Measurements from ENCODE around the gene ASF1B. TPM values are rescaled to one million over a fixed set of nuclear protein-coding genes. Genes with fewer than 3 reads are reported as not detected.
"Not testable (repeated sequence)": the region's sequence is repeated elsewhere in the genome, so short reads cannot be mapped to it uniquely, and the experiment has no call there.

Gene ASF1B
- total RNA-seq, 1 experiment from 2014 or later: 13.2 TPM

DNA sequence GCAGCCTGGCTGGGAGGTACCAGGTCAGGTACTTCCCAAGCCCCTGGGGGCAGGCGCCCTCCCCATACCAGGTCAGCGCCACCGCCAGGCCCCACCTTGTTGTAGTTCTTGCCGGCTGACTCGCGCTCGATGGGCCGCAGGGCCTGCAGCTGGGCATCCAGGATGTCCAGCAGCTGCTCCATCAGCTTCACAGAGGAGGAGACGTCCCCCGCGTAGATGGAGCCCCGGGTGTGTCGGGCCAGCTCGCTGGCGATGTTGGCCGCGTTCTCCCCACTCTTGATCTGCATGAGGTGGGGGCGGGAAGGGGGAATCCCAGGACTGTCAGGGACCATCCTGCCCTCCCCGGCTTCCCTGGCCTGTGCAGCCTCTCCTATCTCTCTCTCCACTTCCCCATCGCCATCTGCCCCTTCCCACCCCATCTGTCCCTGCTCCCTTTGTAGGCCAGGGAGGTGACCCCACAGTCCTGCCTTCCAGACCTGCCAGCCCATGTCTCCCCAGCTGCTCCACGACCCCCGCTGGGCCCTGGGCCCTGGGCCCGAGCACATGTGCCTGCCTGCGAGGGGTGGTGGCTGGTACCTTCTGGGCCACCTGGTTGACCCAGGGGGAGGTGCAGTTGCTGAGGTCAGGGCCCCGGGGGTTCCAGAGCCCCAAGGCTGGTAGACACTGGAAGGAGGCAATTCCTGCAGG, 23.8 kb upstream of the ASF1B start:
- DNase-seq (ENCODE audit: extremely low read depth, low read depth): no peak

DNA sequence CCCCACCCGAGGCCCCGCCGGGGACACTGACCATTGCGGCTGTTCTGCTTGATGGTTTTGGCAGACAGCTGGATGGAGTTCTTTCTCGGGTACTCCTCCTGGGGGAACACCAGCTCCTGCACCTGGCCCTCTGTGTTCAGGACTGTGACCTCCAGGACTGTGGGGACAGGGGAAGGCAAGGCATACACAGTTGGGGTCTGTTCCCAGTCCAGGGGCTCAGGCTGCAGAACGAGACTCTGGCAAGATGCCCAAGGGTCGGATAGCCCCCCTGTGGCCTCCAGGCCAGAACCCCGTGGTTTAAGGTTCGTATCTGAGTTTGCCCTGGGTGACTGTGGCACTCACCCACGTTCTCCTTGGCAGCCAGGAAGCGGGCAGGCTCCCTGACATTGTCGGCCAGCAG, 22.7 kb upstream of the ASF1B start:
- no peak for DNase-seq (ENCODE audit: extremely low read depth, low read depth)

DNA sequence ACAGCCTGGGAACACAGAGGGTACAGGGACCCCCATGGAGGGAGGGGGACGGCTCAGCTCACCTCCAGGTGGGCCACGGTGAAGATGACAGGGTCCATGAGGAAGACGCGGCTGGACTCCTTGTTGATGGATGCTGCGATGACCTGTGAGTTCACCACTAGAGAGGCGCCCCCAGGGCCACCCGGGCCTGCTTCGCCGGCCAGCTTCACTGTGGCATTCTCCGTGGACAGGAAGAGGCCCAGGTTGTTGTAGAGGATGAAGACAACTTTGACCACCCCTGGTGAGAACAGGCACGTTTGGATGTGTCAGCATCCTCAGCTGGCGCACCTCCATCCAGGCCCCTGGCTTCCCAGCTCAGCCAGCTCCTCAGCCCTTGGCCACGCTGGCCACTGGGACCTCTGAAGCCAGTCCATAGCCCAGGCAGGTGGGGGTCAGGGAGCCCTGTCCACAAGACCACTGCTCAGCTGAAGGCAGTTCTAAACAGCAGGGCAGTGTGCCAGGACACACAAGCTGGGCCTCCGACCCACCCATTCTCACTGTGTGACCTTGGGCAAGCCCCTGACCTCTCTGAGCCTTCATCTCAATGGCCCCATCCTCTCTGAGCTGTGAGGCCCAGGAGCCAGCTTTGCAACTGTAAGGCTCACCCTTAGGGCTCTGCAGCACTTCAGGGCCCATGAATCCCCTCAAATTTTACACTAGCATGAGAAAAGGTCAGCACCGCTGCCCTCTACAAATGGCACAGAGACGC, 22.1 kb upstream of the ASF1B start:
- DNase-seq (ENCODE audit: extremely low read depth, low read depth): no peak

- no peak for DNase-seq (ENCODE audit: extremely low read depth, low read depth)
These were observed 20.8 kb upstream of the ASF1B start for GRCh38 chr19:14156971-14157717.

DNA sequence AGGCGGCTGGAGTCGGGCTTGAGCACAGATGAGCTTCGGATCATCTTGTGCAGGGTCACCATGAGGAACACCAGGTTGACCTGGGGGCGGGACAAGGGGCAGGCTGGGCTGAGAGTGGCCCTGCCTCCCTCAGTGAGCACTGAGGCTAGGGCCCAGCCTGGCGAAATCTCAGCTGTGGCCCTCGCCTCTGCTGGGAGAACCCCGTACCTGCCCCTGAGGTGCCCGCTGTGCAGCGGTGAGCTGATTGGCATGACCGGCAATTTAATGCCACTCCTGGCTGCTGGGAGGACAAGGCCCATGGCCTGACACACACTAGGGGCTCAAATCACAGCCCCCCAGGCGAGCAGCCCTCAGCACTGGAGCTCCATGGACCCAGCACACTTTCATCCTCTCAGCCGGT, 19.7 kb upstream of the ASF1B start:
- DNase-seq (ENCODE audit: extremely low read depth, low read depth): no peak

DNA sequence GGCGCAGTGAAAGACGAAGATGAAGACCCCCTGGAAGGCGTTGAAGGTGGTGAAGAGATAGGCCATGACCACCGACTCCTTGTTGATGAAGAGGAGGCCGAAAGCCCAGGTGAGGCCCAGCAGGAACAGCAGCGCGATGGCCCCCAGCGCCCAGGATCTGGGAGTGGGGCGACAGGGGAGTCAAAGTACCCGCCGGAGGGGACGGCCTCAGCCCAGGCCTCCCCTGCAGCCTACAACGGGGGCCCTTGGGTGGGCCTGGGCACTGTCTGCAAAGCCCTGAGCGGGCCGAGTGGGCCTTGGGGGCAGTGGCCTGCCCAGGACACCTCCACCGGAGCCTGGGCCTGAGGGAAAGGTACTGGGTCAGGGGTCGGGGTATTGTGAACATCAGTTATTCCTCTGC, 19.0 kb upstream of the ASF1B start:
- no peak for DNase-seq (ENCODE audit: extremely low read depth, low read depth)

- DNase-seq (ENCODE audit: extremely low read depth, low read depth): no peak
These were observed 16.3 kb upstream of the ASF1B start for GRCh38 chr19:14152713-14153112.

DNA sequence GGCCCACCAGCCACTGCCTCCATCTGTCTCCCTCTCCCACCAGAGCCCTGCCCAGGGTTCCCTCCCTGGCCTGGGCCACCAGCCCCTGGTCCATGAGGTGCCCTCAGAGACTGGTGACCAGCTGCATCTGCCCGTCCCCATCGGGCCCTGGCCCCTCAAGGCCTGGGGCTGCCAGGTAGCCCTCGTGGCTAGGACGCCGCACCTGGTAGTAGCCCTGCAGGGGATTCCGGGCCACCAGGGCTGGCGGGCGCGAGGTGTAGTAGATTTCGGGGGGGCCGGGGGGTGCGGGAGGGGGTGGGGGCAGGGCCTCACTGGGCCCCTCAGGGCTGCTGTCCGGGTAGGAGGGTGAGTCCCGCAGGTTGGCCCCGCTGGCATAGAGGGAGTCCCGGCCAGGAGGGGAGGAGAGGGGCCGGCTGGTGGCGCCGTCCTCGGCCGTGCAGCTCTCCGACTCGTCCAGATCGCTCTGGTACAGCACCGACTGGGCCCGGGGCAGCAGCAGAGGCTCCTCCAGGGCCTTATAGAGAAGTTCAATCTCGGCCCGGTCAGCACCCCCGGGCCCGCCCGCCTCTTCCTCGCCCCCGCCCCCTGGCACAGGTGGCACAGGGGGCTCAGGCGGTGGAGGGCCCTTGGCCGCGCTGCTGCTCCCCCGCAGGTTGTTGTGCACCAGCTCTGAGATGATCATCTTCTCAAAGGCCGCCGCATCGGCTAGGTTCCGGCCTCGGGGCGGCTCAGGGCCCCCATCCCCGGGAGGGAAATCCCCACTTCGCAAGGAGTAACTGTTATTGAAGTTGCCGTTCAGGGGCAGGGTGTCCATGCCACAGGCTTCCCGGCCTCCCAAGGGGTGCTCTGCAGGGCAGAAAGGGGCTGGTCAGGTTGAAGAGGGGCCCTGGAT, 14.6 kb upstream of the ASF1B start:
- no peak for DNase-seq (ENCODE audit: extremely low read depth, low read depth)

- no peak for DNase-seq (ENCODE audit: extremely low read depth, low read depth)
These were observed 13.8 kb upstream of the ASF1B start for GRCh38 chr19:14150041-14150769.

DNA sequence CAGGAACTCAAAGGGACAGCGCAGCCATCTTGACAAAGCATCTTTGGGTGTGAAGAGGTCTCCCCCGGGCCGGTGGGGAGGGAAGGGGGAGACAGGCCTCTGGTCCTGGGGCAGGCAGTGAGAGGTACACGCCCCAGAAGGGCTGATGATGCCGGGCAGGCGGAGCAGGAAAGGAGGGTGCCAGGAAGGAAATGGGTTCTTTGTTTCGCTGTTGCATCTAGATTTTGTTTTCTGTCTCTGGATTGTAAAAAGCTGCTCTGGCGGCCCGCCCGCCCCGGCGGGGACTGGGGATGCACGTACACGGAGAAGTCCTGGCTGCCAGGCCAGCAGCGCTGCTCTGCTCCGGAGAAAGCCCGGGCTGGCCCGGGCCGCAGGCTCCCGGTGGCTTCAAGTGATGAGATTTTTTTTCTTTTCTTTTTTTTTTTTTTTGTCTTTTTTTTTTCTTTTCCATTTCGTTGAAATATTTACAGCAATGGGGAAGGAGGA, 13.2 kb upstream of the ASF1B start:
- DNase-seq (ENCODE audit: extremely low read depth, low read depth): no peak

DNA sequence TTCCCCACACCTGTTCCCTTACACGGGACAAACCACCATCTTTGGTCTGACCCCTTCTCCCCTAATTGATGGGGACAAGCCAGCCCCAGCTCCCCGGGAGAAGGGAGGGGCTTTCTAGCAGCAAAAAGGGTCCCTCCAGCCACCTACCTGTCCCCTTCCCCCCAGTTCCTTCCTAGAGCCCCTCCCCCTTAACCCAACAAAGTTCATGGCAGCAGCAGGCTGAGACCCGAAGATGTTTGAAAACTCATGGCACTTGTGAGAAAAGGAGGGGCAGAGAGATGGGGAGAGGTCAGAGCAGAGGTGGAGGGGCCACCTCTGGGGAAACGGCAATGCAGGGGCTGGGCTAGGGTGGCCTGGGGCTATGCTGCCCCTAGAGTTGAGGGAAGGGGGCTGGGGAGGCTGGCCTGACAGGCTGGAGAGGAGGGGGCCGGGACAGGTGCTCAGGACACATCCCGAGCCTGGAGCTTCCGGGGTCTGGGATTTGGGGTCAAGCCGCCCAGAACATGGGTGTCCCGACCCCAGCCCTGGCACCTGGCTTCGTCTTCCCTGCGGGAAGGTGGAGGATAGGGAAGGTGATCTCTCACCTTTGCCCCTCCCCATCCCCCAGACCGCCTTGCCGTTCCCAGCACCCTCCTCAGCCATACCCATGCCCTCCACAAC, 12.5 kb upstream of the ASF1B start:
- DNase-seq (ENCODE audit: extremely low read depth, low read depth): no peak

GRCh38 chr19:14147797-14148605, 11.6 kb upstream of the ASF1B start:
- DNase-seq (ENCODE audit: extremely low read depth, low read depth): no peak

DNA sequence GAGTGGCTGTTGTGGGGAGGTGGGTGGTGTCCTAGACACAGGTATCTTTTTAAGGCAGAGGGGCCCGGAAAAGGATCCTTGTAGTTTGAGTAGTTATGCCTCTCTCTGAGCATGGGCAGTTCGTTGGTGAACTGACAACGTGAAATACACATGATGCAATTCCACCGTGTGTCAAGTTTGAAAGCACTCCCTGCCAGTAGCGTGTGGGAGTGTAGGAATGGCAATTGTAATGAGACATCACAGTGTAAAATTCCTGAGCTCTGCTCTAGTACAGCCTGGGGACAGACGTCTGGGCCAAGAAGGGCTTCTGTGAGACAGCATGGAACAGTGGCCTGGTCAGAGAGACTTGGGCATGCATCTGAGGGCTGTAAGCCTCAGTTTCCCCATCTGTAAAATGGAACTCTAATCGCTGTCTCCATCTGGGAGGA, 10.4 kb upstream of the ASF1B start:
- no peak for DNase-seq (ENCODE audit: extremely low read depth, low read depth)

DNA sequence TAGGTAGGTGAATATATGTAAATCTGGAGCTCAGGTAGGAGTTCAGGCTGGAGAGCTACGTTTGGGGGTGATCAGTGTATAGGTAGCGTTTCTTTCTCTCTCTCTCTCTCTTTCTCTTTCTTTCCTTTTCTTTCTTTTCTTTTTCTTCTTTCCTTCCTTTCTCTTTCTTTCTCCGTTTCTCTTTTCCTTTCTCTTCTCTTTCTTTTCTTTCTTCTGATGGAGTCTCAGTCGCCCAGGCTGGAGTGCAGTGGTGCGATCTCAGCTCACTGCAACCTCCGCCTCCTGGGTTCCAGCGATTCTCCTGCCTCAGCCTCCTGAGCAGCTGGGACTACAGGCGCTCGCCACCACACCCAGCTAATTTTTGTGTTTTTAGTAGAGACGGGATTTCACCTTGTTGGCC, 9.8 kb upstream of the ASF1B start:
- not testable (repeated sequence) for DNase-seq (ENCODE audit: extremely low read depth, low read depth)

DNA sequence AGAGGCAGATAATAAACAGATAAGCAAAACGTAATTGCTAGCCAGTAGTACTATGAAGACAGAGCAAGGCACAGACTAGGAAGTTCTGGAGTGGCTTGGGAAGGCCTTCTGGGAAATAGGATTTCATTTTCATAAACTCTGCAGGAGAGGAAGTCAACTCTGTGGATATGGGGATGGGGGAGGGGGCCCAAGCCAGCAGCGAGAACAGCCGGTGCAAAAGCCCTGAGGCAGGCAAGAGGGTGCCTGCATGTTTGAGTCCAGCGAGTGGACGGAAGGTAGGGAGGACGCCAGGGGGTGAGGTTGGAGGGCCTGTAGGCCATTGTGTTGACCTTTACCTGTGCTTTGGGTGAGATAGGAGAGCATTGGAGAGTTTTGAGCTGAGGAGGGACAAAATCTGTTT, 9.0 kb upstream of the ASF1B start:
- DNase-seq (ENCODE audit: extremely low read depth, low read depth): no peak

GRCh38 chr19:14142262-14143190, 6.1 kb upstream of the ASF1B start:
- no peak for DNase-seq (ENCODE audit: extremely low read depth, low read depth)

DNA sequence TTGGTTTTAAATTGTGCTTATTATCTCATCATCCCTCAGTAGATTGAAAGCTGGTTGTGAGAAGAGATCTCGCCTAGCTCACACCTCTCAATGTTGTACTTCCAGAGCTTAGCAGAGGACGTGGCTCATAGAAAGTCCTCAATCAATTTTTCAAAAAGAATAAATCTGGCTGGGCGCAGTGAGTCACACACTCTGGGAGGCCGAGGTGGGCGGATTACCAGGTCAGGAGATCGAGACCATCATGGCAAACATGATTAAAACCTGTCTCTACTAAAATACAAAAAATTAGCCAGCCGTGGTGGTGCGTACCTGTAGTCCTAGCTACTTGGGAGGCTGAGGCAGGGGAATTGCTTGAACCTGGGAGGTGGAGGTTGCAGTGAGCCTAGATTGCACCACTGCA, 4.7 kb upstream of the ASF1B start:
- no peak for DNase-seq (ENCODE audit: extremely low read depth, low read depth)

All from NCI-H460 (cell line).